Thyroid gland (tissue), 4 donors: Measurements from ENCODE around the gene MUC13. TPM values are rescaled to one million over a fixed set of nuclear protein-coding genes. Genes with fewer than 3 reads are reported as not detected.

Source experiments
- DNase-seq, 2 donors: peaks; one replicate each; pipeline ENCODE4 v3.0.0-alpha.2; 2019
- H3K27ac ChIP-seq, 3 donors: fragments of 200-600 bp; sonication (generic); 1 replicate in 2 of 3; 2 replicates in 1 of 3; pipeline ENCODE4 v1.5.1; 2016 to 2019; ENCODE audit warnings: mild to moderate bottlenecking in 1 of 3, moderate library complexity in 1 of 3
- H3K27me3 ChIP-seq: fragments of 200-600 bp; sonication (generic); one replicate; pipeline ENCODE4 v1.5.1; 2019
- H3K36me3 ChIP-seq, 2 donors: fragments of 200-600 bp; sonication (generic); one replicate each; pipeline ENCODE4 v1.5.1; 2016 to 2019
- H3K4me1 ChIP-seq, 2 donors: fragments of 200-600 bp; sonication (generic); one replicate each; pipeline ENCODE4 v1.5.1; 2017 to 2019
- H3K4me3 ChIP-seq, 3 donors: fragments of 200-600 bp; sonication (generic); replicated peaks in 1 of 3; 1 replicate in 2 of 3; 2 replicates in 1 of 3; pipeline ENCODE4 v1.5.1; 2016; ENCODE audit warnings: mild to moderate bottlenecking in 1 of 3
- H3K9me3 ChIP-seq: fragments of 200-600 bp; sonication (generic); one replicate; pipeline ENCODE4 v1.5.1; 2017
- POLR2A ChIP-seq, 2 donors: fragments of 450-650 bp; IDR thresholded peaks; one replicate each; pipeline ENCODE4 v1.6.1; 2017; ENCODE audit warnings: antibody characterized with exemption in 2 of 2, mild to moderate bottlenecking in 2 of 2, moderate library complexity in 1 of 2
- WGBS, 2 donors: methylation state at CpG; one replicate each; pipeline ENCODE4 v1.1.5; 2017; 5-methylcytosine and 5-hydroxymethylcytosine counted together
- intact Hi-C: fragments of 100-400 bp; cut with DNase I; formaldehyde crosslinking; loops from one replicate; pipeline ENCODE4 v1.15.1; 2023
- total RNA-seq, 4 donors: library from RNA; depleted of rRNA; stranded (reverse); fragments of >200 nt; gene quantifications; one replicate each; pipeline ENCODE4 v1.2.3, GENCODE V29; 2016
- TF ChIP-seq, protein P1 (sequence below), 6 experiments: fragments of 200-600 bp in 3 of 6; fragments of 450-650 bp in 3 of 6; sonication (generic) in 3 of 6; IDR thresholded peaks; one replicate each; pipeline ENCODE4 v1.5.1; 2016 to 2019; ENCODE audit warnings: antibody characterized with exemption in 6 of 6, mild to moderate bottlenecking in 2 of 6, inconsistent platforms in 1 of 6, moderate library complexity in 1 of 6

Gene MUC13
- total RNA-seq, 4 donors from 2014 or later, result not detected

DNA sequence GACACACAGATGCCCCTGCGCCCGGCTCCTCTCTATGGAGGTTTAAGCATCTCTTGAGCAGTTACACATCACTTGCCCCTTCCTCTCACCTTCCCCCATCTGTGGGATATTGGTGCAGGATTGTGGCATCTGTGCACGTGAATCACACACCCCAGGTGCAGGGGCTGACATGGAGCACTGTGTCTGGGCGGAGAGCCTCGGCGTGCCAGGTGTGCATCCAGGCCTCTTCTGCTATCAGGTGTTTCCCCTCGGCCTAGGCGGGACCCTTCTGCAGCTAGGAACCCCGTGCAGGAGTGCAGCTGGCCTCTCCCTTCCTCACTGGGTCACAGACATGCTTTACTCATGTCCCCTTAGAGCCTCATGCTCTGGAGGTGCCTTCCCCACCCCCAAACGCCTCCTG lies 33.4 kb upstream of the MUC13 start:
- intact Hi-C loops, result no loop called here
- H3K27me3 ChIP-seq, result no peaks in the 10 kb centered on the region
- H3K36me3 ChIP-seq, result peaks cover 34 to 43% of the 10 kb centered on the region in 2 donors
- H3K4me1 ChIP-seq, result no peaks in the 10 kb centered on the region
- WGBS, 2 donors, result 85 to 87% methylated on average over 9 to 10 of the region's 10 CpGs
- no peak overlapping the region for H3K4me3 ChIP-seq
- DNase-seq, result no peak
- H3K9me3 ChIP-seq, result no peaks in the 10 kb centered on the region
- TF ChIP-seq POLR2A (IDR thresholded peaks at IDR 0.05), result no peak
- TF ChIP-seq, protein P1, sequence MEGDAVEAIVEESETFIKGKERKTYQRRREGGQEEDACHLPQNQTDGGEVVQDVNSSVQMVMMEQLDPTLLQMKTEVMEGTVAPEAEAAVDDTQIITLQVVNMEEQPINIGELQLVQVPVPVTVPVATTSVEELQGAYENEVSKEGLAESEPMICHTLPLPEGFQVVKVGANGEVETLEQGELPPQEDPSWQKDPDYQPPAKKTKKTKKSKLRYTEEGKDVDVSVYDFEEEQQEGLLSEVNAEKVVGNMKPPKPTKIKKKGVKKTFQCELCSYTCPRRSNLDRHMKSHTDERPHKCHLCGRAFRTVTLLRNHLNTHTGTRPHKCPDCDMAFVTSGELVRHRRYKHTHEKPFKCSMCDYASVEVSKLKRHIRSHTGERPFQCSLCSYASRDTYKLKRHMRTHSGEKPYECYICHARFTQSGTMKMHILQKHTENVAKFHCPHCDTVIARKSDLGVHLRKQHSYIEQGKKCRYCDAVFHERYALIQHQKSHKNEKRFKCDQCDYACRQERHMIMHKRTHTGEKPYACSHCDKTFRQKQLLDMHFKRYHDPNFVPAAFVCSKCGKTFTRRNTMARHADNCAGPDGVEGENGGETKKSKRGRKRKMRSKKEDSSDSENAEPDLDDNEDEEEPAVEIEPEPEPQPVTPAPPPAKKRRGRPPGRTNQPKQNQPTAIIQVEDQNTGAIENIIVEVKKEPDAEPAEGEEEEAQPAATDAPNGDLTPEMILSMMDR (IDR thresholded peaks at IDR 0.05), result no peak
- H3K27ac ChIP-seq, result no peak overlapping the region

DNA sequence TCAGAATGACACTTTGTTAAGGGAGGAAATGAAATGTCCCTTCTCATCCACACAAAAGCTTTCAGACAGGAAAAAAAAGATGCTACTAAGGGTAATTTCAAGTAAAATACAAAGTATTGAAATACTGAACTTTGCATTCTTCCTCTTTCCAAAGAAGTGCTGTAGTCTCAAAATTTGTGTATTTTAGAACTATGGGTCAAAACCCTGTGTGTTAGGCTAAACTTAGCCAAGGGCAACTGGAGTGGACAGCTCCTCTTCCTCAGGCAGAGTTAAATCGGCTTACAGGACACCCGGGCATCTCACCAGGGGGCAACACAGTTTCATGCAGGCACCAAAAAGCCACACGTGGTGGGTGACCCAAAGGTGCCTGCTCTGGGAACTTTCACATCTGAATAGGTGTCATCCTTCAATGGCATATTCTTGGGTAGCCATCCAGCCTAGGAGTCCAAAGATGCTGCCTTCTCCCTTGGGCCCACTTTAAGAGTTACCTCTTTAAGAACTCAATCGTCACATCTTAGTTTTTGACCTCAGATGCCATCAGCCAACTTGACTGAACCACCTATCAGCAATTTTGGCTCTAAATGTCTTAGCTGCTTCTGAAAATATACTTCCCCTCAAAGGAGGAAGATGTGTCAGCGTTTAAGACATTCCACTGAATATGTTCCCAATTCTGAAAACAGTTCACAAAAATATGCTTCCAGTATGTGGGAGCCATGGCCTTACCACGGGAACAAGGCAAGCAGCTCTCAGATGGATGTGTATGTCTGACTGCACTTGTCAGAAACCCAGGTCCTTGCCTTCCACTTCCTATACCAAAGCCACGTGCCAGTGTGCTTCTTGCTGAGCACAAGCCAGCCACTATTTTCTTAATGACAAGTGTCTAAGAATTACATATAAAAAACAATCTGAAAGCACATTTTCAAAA lies 32.2 kb upstream of the MUC13 start:
- H3K27me3 ChIP-seq, result no peaks in the 10 kb centered on the region
- H3K36me3 ChIP-seq, result peaks cover 28 to 37% of the 10 kb centered on the region in 2 donors
- TF ChIP-seq POLR2A (IDR thresholded peaks at IDR 0.05), result no peak
- TF ChIP-seq, protein P1 (IDR thresholded peaks at IDR 0.05), result no peak
- DNase-seq, result no peak
- intact Hi-C loops, result no loop called here
- no peaks in the 10 kb centered on the region for H3K9me3 ChIP-seq
- no peaks in the 10 kb centered on the region for H3K4me1 ChIP-seq
- H3K4me3 ChIP-seq, result no peak overlapping the region
- WGBS, 2 donors, result 72 to 75% methylated on average over 7 of the region's 7 CpGs
- no peak overlapping the region for H3K27ac ChIP-seq

DNA sequence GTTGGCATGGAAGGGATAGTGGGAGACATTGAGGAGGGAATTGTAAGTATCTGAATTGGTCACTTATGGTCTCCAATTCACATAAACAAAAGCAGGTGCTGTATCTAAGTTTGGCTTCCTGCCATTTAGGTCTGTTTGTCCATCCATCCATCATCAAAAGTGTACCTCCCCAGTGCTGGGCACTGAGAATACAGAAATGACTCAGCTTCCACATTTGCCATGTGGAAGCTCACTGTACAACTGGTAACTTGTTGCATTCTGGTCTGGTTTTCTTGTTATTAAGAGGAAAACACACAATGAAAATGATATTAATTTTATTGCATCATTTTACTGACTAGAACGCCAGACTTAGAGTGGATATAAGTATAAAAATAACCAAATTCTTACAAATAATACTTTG lies 30.9 kb upstream of the MUC13 start:
- 79 to 85% methylated on average over 1 of the region's 1 CpG for WGBS, 2 donors
- intact Hi-C loops, result no loop called here

DNA sequence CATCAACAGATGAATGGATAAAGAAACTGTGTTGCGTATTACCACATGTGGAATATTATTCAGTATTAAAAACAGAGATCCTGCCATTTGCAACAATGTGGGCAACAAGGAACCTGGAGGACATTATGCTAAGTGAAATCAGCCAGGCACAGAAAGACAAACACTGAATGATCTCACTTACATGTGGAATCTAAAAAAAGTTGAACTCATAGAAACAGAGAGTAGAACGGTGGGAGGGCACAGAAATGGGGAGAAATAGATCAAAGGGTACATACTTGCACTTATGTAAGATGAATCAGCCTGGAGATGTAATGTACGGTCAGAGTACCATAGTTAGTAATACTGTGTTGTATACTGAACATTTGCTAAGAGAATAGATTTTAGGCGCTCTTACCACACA lies 29.8 kb upstream of the MUC13 start:
- Histone ChIP-seq H3K27ac (no peak overlapping the region), H3K9me3 (no peaks in the 10 kb centered on the region), H3K36me3 (peaks cover 11 to 14% of the 10 kb centered on the region in 2 donors), H3K4me1 (no peaks in the 10 kb centered on the region), H3K27me3 (no peaks in the 10 kb centered on the region), H3K4me3 (no peak overlapping the region)
- TF ChIP-seq, protein P1 (IDR thresholded peaks at IDR 0.05), result no peak
- no peak for TF ChIP-seq POLR2A (IDR thresholded peaks at IDR 0.05)
- 82 to 84% methylated on average over 4 of the region's 4 CpGs for WGBS, 2 donors
- DNase-seq, result no peak
- intact Hi-C loops, result no loop called here

More for the DNA sequence above, 30.9 kb upstream of the MUC13 start:
- peaks cover 21 to 25% of the 10 kb centered on the region in 2 donors for H3K36me3 ChIP-seq
- no peak overlapping the region for H3K27ac ChIP-seq
- no peaks in the 10 kb centered on the region for H3K27me3 ChIP-seq
- no peak overlapping the region for H3K4me3 ChIP-seq
- H3K9me3 ChIP-seq, result no peaks in the 10 kb centered on the region
- H3K4me1 ChIP-seq, result no peaks in the 10 kb centered on the region
- no peak for DNase-seq
- TF ChIP-seq, protein P1 (IDR thresholded peaks at IDR 0.05), result no peak
- no peak for TF ChIP-seq POLR2A (IDR thresholded peaks at IDR 0.05)

DNA sequence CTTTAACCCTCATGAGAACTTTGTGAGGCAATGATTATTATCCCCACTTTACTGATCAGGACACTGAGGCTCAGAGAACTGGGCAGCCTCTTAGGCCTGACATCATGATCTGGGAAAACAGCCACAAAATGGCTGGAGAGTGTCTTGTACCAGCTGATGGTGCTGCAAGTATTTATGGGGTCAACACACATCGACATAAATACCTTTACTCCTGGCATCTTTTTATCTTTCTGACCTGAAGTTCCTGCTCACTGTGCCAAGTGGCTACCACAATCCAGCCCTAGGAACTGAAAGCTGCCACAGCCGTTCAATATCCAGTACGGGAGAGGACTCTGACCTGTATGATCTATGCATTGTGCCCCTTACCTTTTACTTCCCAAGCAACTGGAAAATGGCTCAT lies 29.2 kb upstream of the MUC13 start:
- H3K4me1 ChIP-seq, result no peaks in the 10 kb centered on the region
- H3K27ac ChIP-seq, result no peak overlapping the region
- TF ChIP-seq POLR2A (IDR thresholded peaks at IDR 0.05), result no peak
- TF ChIP-seq, protein P1 (IDR thresholded peaks at IDR 0.05), result no peak
- H3K4me3 ChIP-seq, result no peak overlapping the region
- no peak for DNase-seq
- H3K36me3 ChIP-seq, result peaks cover 5 to 8% of the 10 kb centered on the region in 2 donors
- intact Hi-C loops, result no loop called here
- H3K27me3 ChIP-seq, result no peaks in the 10 kb centered on the region
- WGBS, 2 donors, result 65 to 67% methylated on average over 3 of the region's 3 CpGs
- no peaks in the 10 kb centered on the region for H3K9me3 ChIP-seq
